AG10803 (cell line): ENCODE measurements around the gene DGKD.
"Not testable (repeated sequence)": the region's sequence is repeated elsewhere in the genome, so short reads cannot be mapped to it uniquely, and the experiment has no call there.

Experiments used
- DNase-seq: peaks from one replicate; pipeline ENCODE4 v3.0.0; 2010; ENCODE audit warnings: low read depth
- H3K4me3 ChIP-seq: 2 replicates; pipeline ENCODE4 v1.5.1; 2011; ENCODE audit warnings: mild to moderate bottlenecking, low read length, control low read depth
- CTCF ChIP-seq: conservative IDR thresholded peaks from 2 replicates; pipeline ENCODE4 v1.5.1; 2011; ENCODE audit warnings: mild to moderate bottlenecking, low read length, control low read depth, inconsistent platforms

DGKD gene

DNA sequence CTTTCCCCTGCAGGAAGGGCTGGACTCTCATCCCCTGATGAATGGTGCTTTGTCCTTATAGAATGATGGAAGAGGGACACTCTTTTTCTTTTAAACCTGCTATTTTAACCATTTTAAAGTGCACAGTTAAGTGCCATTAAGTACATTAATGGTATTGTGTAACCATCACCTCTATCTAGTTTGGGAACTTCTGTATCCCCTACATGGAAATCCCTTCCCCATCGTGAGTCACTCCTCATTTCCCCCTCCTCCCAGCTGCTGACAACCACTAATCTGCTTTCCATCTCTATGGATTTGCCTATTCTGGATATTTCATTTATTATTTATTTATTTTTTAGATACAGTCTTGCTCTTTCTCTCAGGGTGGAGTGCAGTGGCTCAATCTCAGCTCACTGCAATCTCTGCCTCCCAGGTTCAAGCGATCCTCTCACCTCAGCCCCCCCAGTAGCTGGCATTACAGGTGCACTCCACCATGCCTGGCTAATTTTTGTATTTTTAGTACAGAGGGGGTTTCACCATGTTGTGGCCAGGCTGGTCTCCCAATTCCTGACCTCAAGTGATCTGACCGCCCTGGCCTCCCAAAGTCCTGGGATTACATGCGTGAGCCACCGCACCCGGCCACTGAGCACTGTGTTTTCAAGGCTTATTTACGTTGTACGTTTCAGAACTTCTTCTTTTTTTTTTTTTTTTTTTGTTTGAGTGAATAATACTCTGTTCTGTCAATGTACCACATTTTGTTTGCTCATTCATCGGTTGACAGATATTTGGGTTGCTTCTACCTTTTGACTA, 15.8 kb downstream of the DGKD start:
- no peak overlapping the region for H3K4me3 ChIP-seq
- no peak for DNase-seq
- no peak for TF ChIP-seq CTCF

- no peak for TF ChIP-seq CTCF
- no peak overlapping the region for H3K4me3 ChIP-seq
- DNase-seq, result no peak
Observed at GRCh38 chr2:233371641-233372040, 17.3 kb downstream of the DGKD start.

GRCh38 chr2:233372855-233373254, 18.6 kb downstream of the DGKD start:
- no peak overlapping the region for H3K4me3 ChIP-seq
- no peak for DNase-seq
- TF ChIP-seq CTCF, result no peak

DNA sequence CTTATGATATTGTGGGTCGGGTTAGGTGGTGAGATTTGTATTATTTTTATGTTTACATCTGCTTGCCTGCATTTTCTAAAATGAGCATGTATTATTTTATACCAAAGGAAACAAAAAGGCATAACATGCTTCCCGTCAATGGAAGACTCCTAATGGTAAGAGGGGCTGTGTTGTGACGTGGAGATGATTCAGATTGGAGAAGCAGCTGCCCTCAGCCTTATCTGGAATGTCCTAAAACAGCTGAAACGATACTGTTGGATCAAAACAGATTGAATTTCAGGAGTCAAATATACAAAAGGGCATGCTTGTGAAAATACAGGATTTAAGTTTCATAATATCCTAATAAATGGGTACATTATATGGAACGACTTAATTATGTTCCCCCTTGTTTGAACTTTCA, 19.0 kb downstream of the DGKD start:
- no peak overlapping the region for H3K4me3 ChIP-seq
- no peak for DNase-seq
- TF ChIP-seq CTCF, result no peak

DNA sequence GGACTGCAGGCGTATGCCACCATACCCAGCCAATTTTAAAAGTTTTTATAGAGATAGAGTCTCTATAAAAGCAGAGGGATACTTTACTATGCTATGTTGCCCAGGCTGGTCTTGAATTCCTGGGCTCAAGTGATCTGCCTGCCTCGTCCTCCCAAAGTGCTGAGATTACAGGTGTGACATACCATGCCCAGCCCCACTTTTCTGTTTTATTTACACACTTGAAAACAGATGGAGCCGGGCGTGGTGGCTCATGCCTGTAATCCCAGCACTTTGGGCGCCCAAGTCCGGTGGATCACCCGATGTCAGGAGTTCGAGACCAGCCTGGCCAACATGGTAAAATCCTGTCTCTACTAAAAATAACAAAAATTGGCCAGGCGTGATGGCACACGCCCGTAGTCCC, 20.5 kb downstream of the DGKD start:
- not testable (repeated sequence) for DNase-seq, H3K4me3 ChIP-seq

- no peak for DNase-seq
- no peak overlapping the region for H3K4me3 ChIP-seq
- no peak for TF ChIP-seq CTCF
Observed at GRCh38 chr2:233375490-233376314, 21.4 kb downstream of the DGKD start.

- no peak for TF ChIP-seq CTCF
- no peak for DNase-seq
- H3K4me3 ChIP-seq, result no peak overlapping the region
Observed at GRCh38 chr2:233379034-233379433, 24.7 kb downstream of the DGKD start.
